ENCODE results near the gene ADCY3. TPM values are rescaled to one million over a fixed set of nuclear protein-coding genes. Genes with fewer than 3 reads are reported as not detected.

Gene ADCY3
- total and polyA plus RNA-seq, 9 of the 15 experiments (the other 6 are each of a cell fraction or from before 2014, with no cell fraction given): 1.5 to 54.8 (median 26.3) TPM

DNA sequence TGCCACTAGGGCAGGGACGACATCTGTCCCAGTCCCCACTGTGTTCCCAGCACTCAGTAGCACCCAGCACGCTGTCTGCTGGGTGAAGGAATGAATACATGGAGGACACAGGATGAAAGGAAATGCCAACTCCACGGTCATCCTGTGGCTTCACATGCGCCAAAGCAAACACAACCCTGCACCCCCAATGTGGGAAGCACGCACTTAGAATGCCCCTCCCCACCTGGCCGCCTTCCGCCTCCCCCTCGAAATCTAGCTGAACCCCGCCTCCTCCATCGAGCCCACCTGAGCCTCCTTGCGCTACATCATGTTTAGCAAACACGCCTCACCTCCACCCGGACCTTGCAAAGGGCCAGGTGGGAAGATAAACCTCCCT lies 33.9 kb downstream of the ADCY3 start:
- Histone ChIP-seq H3K9ac (ENCODE audit: insufficient read depth in 1 of 2, low read depth in 2 of 2, low read length in 2 of 2) (peak overlapping the region in 1 of 2 experiments; percentile 10; a peak in 1 of 4 replicates), H3K4me1 (replicated peaks in 1 of 2; ENCODE audit: control insufficient read depth in 2 of 2, insufficient read depth in 2 of 2, low read length in 2 of 2) (peaks cover 3 to 7% of the 10 kb centered on the region in 2 experiments; a peak in 3 of 5 replicates), H2AFZ (ENCODE audit: low read depth, low read length) (no peak overlapping the region), H3K9me1 (ENCODE audit: control insufficient read depth, insufficient read depth, low read length) (no peaks in the 10 kb centered on the region), H4K20me1 (replicated peaks; ENCODE audit: control insufficient read depth, insufficient read depth, low read length) (peaks cover 5% of the 10 kb centered on the region; the same call in 1 of the 2 replicates), H3K36me3 (ENCODE audit: control insufficient read depth, insufficient read depth, low read length) (peaks cover 15% of the 10 kb centered on the region; the same call in 2 of the 3 replicates), H3K79me2 (ENCODE audit: control insufficient read depth, insufficient read depth, low read length) (peaks cover 3% of the 10 kb centered on the region; the same call in 1 of the 3 replicates), H3K27me3 (ENCODE audit: control insufficient read depth in 2 of 2, insufficient read depth in 2 of 2, low read length in 2 of 2) (no peaks in the 10 kb centered on the region), H3K27ac (ENCODE audit: extremely low read depth, low read depth, low read length) (no peak overlapping the region), H3K9me3 (replicated peaks; ENCODE audit: control insufficient read depth, insufficient read depth, low read depth, low read length) (no peaks in the 10 kb centered on the region), H3K4me2 (ENCODE audit: insufficient read depth, low read length) (no peak overlapping the region), H3K4me3 (no peak overlapping the region)
- no peak for FAIRE-seq
- no TSS peak for BruUV-seq (replicated peaks)
- WGBS (ENCODE audit: insufficient coverage, low coverage, missing lambda C conversion rate): 84% methylated on average over 6 of the region's 13 CpGs
- in situ Hi-C loops (cut with MboI): no loop called here
- DNase-seq (ENCODE audit: extremely low read depth in 1 of 4, low spot score in 3 of 4): no peak
- TF ChIP-seq NCOA1 (IDR thresholded peaks at IDR 0.05; ENCODE audit: low read depth): no peak
- no peak for TF ChIP-seq HMG20A (CRISPR knock-in tag; conservative IDR thresholded peaks at IDR 0.05)
- TF ChIP-seq, protein P1, sequence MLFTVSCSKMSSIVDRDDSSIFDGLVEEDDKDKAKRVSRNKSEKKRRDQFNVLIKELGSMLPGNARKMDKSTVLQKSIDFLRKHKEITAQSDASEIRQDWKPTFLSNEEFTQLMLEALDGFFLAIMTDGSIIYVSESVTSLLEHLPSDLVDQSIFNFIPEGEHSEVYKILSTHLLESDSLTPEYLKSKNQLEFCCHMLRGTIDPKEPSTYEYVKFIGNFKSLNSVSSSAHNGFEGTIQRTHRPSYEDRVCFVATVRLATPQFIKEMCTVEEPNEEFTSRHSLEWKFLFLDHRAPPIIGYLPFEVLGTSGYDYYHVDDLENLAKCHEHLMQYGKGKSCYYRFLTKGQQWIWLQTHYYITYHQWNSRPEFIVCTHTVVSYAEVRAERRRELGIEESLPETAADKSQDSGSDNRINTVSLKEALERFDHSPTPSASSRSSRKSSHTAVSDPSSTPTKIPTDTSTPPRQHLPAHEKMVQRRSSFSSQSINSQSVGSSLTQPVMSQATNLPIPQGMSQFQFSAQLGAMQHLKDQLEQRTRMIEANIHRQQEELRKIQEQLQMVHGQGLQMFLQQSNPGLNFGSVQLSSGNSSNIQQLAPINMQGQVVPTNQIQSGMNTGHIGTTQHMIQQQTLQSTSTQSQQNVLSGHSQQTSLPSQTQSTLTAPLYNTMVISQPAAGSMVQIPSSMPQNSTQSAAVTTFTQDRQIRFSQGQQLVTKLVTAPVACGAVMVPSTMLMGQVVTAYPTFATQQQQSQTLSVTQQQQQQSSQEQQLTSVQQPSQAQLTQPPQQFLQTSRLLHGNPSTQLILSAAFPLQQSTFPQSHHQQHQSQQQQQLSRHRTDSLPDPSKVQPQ (CRISPR knock-in tag; IDR thresholded peaks at IDR 0.05; ENCODE audit: borderline replicate concordance): no peak
- TF ChIP-seq, protein P2, sequence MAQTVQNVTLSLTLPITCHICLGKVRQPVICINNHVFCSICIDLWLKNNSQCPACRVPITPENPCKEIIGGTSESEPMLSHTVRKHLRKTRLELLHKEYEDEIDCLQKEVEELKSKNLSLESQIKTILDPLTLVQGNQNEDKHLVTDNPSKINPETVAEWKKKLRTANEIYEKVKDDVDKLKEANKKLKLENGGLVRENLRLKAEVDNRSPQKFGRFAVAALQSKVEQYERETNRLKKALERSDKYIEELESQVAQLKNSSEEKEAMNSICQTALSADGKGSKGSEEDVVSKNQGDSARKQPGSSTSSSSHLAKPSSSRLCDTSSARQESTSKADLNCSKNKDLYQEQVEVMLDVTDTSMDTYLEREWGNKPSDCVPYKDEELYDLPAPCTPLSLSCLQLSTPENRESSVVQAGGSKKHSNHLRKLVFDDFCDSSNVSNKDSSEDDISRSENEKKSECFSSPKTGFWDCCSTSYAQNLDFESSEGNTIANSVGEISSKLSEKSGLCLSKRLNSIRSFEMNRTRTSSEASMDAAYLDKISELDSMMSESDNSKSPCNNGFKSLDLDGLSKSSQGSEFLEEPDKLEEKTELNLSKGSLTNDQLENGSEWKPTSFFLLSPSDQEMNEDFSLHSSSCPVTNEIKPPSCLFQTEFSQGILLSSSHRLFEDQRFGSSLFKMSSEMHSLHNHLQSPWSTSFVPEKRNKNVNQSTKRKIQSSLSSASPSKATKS (CRISPR knock-in tag; IDR thresholded peaks at IDR 0.05): no peak
- TF ChIP-seq ZFPM2 (CRISPR knock-in tag; IDR thresholded peaks at IDR 0.05): no peak
- intact Hi-C loops (cut with micrococcal nuclease): no loop called here
- ATAC-seq: no peak
- ChIA-PET POLR2A (no interaction called here), CTCF (ENCODE audit: low intra/inter-chr PET ratio) (no interaction called here)
